Osteoblast (primary cell): ENCODE measurements around the gene TMEM168. TPM values are rescaled to one million over a fixed set of nuclear protein-coding genes. Genes with fewer than 3 reads are reported as not detected.
A peak's percentile ranks its signal among the peaks of the same experiment; 100 is the strongest.

Experiments
- DNase-seq: peaks from one replicate; pipeline ENCODE4 v3.0.0; 2011; ENCODE audit warnings: low spot score, mixed read lengths; ENCODE audit not compliant: insufficient read length; ENCODE audit errors: missing footprints
- H2AFZ ChIP-seq: 2 replicates; pipeline ENCODE4 v1.6.0; 2011; ENCODE audit warnings: mild to moderate bottlenecking, low read length
- H3K27ac ChIP-seq: 2 replicates; pipeline ENCODE4 v1.5.1; 2011; ENCODE audit warnings: mild to moderate bottlenecking, low read depth, low read length, moderate library complexity
- H3K27me3 ChIP-seq: 2 replicates; pipeline ENCODE4 v1.6.0; 2012; ENCODE audit warnings: mild to moderate bottlenecking, control low read depth, inconsistent platforms, low read length, moderate library complexity; ENCODE audit not compliant: insufficient read depth
- H3K36me3 ChIP-seq: 2 replicates; pipeline ENCODE4 v1.5.1; 2011; ENCODE audit warnings: mild to moderate bottlenecking, low read length, control low read depth, moderate library complexity; ENCODE audit not compliant: insufficient read depth
- H3K4me1 ChIP-seq: 2 replicates; pipeline ENCODE4 v1.5.1; 2011; ENCODE audit warnings: mild to moderate bottlenecking, low read length, control low read depth, moderate library complexity; ENCODE audit not compliant: insufficient read depth
- H3K4me2 ChIP-seq: 2 replicates; pipeline ENCODE4 v1.6.0; 2011; ENCODE audit warnings: mild to moderate bottlenecking, low read length; ENCODE audit not compliant: insufficient read depth
- H3K4me3 ChIP-seq: fragments of 200-600 bp; sonication (generic); 3 replicates; pipeline ENCODE4 v1.5.1; 2012; ENCODE audit warnings: mild to moderate bottlenecking, low read length, inconsistent platforms; ENCODE audit not compliant: insufficient read depth
- H3K79me2 ChIP-seq: 2 replicates; pipeline ENCODE4 v1.6.0; 2012; ENCODE audit warnings: mild to moderate bottlenecking, low read length, control low read depth, inconsistent platforms; ENCODE audit not compliant: insufficient read depth
- H3K9me3 ChIP-seq: 2 replicates; pipeline ENCODE4 v1.5.1; 2011; ENCODE audit warnings: low read depth, low read length, control low read depth
- H4K20me1 ChIP-seq: 2 replicates; pipeline ENCODE4 v1.6.0; 2012; ENCODE audit warnings: mild to moderate bottlenecking, low read length, control low read depth; ENCODE audit not compliant: insufficient read depth
- CTCF ChIP-seq: IDR thresholded peaks from 2 replicates; pipeline ENCODE4 v1.5.1; 2011; ENCODE audit warnings: mild to moderate bottlenecking, low read depth, low read length, moderate library complexity; ENCODE audit errors: extremely low read depth
- total RNA-seq: library from RNA; depleted of rRNA; stranded (reverse); fragments of >200 nt; gene quantifications from 2 replicates; pipeline ENCODE4 v1.2.3, GENCODE V29; 2012

Gene TMEM168
- total RNA-seq, 1 donor = 17.4 TPM

GRCh38 chr7:112749775-112750174, 40.4 kb downstream of the TMEM168 start:
- no peaks in the 10 kb centered on the region for H3K79me2 ChIP-seq
- H3K27me3 ChIP-seq = no peaks in the 10 kb centered on the region
- H3K4me2 ChIP-seq = no peak overlapping the region
- no peaks in the 10 kb centered on the region for H4K20me1 ChIP-seq
- no peak overlapping the region for H2AFZ ChIP-seq
- no peak for DNase-seq
- no peak overlapping the region for H3K27ac ChIP-seq
- H3K36me3 ChIP-seq = no peaks in the 10 kb centered on the region
- H3K4me1 ChIP-seq = peaks cover 4% of the 10 kb centered on the region
- no peaks in the 10 kb centered on the region for H3K9me3 ChIP-seq
- H3K4me3 ChIP-seq = no peak overlapping the region
- no peak for TF ChIP-seq CTCF

GRCh38 chr7:112748381-112748780, 41.8 kb downstream of the TMEM168 start:
- Histone ChIP-seq H3K4me3 (no peak overlapping the region), H3K9me3 (no peaks in the 10 kb centered on the region), H3K27ac (no peak overlapping the region), H3K27me3 (no peaks in the 10 kb centered on the region), H3K79me2 (no peaks in the 10 kb centered on the region), H2AFZ (no peak overlapping the region), H4K20me1 (no peaks in the 10 kb centered on the region), H3K4me1 (peaks cover 4% of the 10 kb centered on the region), H3K4me2 (no peak overlapping the region), H3K36me3 (no peaks in the 10 kb centered on the region)
- peak; percentile 44 for DNase-seq
- no peak for TF ChIP-seq CTCF

- peaks cover 4% of the 10 kb centered on the region for H3K4me1 ChIP-seq
- H4K20me1 ChIP-seq = no peaks in the 10 kb centered on the region
- H3K36me3 ChIP-seq = no peaks in the 10 kb centered on the region
- no peaks in the 10 kb centered on the region for H3K79me2 ChIP-seq
- H2AFZ ChIP-seq = no peak overlapping the region
- no peak for DNase-seq
- TF ChIP-seq CTCF = no peak
- H3K4me3 ChIP-seq = no peak overlapping the region
- no peaks in the 10 kb centered on the region for H3K27me3 ChIP-seq
- no peak overlapping the region for H3K27ac ChIP-seq
- no peaks in the 10 kb centered on the region for H3K9me3 ChIP-seq
- no peak overlapping the region for H3K4me2 ChIP-seq
Measured at GRCh38 chr7:112745635-112746034, 44.6 kb downstream of the TMEM168 start.

- Histone ChIP-seq H3K27me3 (no peaks in the 10 kb centered on the region), H2AFZ (no peak overlapping the region), H3K4me2 (no peak overlapping the region), H3K79me2 (no peaks in the 10 kb centered on the region), H3K4me3 (no peak overlapping the region), H3K4me1 (peaks cover 4% of the 10 kb centered on the region), H3K27ac (no peak overlapping the region), H3K36me3 (no peaks in the 10 kb centered on the region), H3K9me3 (no peaks in the 10 kb centered on the region), H4K20me1 (no peaks in the 10 kb centered on the region)
- no peak for DNase-seq
- no peak for TF ChIP-seq CTCF
Measured at GRCh38 chr7:112744818-112745217, 45.4 kb downstream of the TMEM168 start.
